GM13977 (cell line): ENCODE measurements around the gene FOXM1.

ENCODE experiments used
- DNase-seq: peaks from one replicate; pipeline ENCODE4 v3.0.0; 2012; ENCODE audit warnings: low spot score
- in situ Hi-C: fragments of 300-500 bp; cut with MboI; formaldehyde crosslinking; loops from one replicate; pipeline ENCODE4 v1.12.0; 2022; ENCODE audit warnings: low sequenced_read_pairs, low pct_unique_long_range_greater_than_20kb, mixed read lengths, inconsistent platforms; ENCODE audit not compliant: unreplicated experiment
- TF ChIP-seq, protein P1 (sequence below): IDR thresholded peaks from 2 replicates; pipeline ENCODE4 v1.5.1; 2012; ENCODE audit warnings: mild to moderate bottlenecking, control low read depth; ENCODE audit not compliant: insufficient read depth; ENCODE audit errors: extremely low read depth, missing control alignments

The FOXM1 gene, protein sequence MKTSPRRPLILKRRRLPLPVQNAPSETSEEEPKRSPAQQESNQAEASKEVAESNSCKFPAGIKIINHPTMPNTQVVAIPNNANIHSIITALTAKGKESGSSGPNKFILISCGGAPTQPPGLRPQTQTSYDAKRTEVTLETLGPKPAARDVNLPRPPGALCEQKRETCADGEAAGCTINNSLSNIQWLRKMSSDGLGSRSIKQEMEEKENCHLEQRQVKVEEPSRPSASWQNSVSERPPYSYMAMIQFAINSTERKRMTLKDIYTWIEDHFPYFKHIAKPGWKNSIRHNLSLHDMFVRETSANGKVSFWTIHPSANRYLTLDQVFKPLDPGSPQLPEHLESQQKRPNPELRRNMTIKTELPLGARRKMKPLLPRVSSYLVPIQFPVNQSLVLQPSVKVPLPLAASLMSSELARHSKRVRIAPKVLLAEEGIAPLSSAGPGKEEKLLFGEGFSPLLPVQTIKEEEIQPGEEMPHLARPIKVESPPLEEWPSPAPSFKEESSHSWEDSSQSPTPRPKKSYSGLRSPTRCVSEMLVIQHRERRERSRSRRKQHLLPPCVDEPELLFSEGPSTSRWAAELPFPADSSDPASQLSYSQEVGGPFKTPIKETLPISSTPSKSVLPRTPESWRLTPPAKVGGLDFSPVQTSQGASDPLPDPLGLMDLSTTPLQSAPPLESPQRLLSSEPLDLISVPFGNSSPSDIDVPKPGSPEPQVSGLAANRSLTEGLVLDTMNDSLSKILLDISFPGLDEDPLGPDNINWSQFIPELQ

GRCh38 chr12:2877047-2877952 lies at the start of gene FOXM1, which contains the start of gene RHNO1:
TSS of gene FOXM1 (minus strand) at chr12:2877174. CDS start at chr12:2874478, 2,696 bp downstream.
TSS of gene RHNO1 (plus strand) at chr12:2877223. CDS start at chr12:2885367, 8,144 bp downstream.
- TF ChIP-seq, protein P1, sequence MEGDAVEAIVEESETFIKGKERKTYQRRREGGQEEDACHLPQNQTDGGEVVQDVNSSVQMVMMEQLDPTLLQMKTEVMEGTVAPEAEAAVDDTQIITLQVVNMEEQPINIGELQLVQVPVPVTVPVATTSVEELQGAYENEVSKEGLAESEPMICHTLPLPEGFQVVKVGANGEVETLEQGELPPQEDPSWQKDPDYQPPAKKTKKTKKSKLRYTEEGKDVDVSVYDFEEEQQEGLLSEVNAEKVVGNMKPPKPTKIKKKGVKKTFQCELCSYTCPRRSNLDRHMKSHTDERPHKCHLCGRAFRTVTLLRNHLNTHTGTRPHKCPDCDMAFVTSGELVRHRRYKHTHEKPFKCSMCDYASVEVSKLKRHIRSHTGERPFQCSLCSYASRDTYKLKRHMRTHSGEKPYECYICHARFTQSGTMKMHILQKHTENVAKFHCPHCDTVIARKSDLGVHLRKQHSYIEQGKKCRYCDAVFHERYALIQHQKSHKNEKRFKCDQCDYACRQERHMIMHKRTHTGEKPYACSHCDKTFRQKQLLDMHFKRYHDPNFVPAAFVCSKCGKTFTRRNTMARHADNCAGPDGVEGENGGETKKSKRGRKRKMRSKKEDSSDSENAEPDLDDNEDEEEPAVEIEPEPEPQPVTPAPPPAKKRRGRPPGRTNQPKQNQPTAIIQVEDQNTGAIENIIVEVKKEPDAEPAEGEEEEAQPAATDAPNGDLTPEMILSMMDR = no peak
- in situ Hi-C loops = loop anchor here (25.0 kb wide), 1 partner anchor 160 kb away; no protein-coding TSS in a partner anchor
- DNase-seq = peak; percentile 97

DNA sequence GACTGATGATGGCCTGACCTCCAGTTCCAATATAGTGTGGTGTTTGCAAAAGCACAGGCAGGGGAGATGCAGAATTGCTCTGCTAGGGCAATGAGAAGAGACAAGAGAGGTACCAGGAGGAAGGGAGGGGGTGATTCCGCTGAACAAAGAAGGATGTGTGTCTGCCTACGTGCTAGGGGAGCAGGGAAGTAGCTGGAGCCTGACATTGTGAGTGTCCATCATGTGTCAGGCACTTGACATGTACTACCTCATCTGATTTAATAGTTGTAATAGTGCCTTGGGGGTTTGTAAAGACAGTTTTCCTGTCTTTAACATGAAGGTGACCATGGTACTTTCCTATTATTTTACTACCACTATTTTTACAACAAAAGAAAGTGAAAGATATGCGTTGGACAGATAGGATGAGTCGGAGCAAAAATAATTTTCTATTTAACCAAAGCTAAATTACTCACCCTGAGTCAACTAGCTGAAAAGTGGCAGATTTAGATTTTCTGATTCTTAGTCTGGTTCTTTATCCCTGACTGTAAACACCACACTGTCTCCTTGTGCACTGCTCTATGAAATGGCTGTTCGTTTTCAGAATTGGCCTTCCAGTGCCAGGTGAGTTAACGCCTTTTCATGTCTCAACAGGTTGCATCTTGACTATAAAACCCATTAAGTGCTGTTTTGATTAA lies 48.5 kb upstream of the FOXM1 start:
- TF ChIP-seq, protein P1 = no peak
- in situ Hi-C loops = no loop called here

GRCh38 chr12:2924019-2924418 lies 47.0 kb upstream of the FOXM1 start:
- no peak for DNase-seq
- in situ Hi-C loops = no loop called here

More for the DNA sequence above, 48.5 kb upstream of the FOXM1 start:
- peak; percentile 35 for DNase-seq

DNA sequence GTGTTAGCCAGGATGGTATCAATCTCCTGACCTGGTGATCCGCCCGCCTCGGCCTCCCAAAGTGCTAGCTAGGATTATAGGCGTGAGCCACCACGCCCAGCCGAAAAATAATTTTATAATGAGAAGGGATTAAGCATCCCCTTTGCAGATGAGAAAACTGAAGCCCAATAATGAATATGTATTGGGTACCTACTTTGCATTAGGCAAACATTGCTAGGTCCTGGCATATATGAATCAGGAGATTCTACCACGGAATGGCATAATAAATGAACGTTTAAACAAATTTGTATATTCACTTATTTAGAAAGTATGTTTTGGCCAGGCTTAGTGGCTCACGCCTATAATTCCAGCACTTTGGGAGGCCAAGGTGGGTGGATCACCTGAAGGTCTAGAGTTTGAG lies 46.1 kb upstream of the FOXM1 start:
- in situ Hi-C loops = no loop called here
- TF ChIP-seq, protein P1 = no peak
- DNase-seq = no peak

More at GRCh38 chr12:2924019-2924418, 47.0 kb upstream of the FOXM1 start:
- TF ChIP-seq, protein P1 = no peak

GRCh38 chr12:2922329-2922728 lies 45.4 kb upstream of the FOXM1 start:
- no peak for DNase-seq

More at GRCh38 chr12:2922329-2922728, 45.4 kb upstream of the FOXM1 start:
- in situ Hi-C loops = no loop called here
- TF ChIP-seq, protein P1 = no peak
